Right cardiac atrium (tissue), 5 donors: ENCODE measurements around the gene COQ5. TPM values are rescaled to one million over a fixed set of nuclear protein-coding genes. Genes with fewer than 3 reads are reported as not detected.

Experiments used
- polyA plus RNA-seq: library from polyadenylated mRNA; stranded (reverse); fragments of 200-250 nt; gene quantifications from one replicate; pipeline ENCODE4 v1.2.3, GENCODE V29; 2013
- total RNA-seq, 4 donors: library from RNA; stranded (reverse); fragmentation: NEBNext Ultra II Directional; extraction: Animal tissue kit (Norgen Biotek cat#: 25700); gene quantifications; one replicate each; pipeline ENCODE4 v1.2.1, GENCODE V29; 2021
- donor health status: healthy with polysubstance abuse.
- donor health status: DM: no; HTN: yes; CAD: no.
- donor health status: DM: no; HTN: no; CAD: no.
- donor health status: DM: no; HTN: yes; CAD: no; lungs with severe emphysema.
- donor health status: DM: yes; HTN: yes; CAD: no.

COQ5 gene
- total and polyA plus RNA-seq, 5 donors, result 26.2 to 40.5 (median 28.1) TPM

Other genes starting within 250 kb of the COQ5 start
- over 10,000 TPM; 12,754 to 31,201 (median 26,788) TPM for gene RNU4-2, start 237.3 kb downstream of the COQ5 start, total RNA-seq
- gene RNU4-2, start 237.3 kb downstream of the COQ5 start, polyA plus RNA-seq, result not detected
- gene RNU4-1, start 235.9 kb downstream of the COQ5 start, total RNA-seq, result 1,000 to 10,000 TPM; 1,094 to 5,230 (median 2,674) TPM
- not detected for gene RNU4-1, start 235.9 kb downstream of the COQ5 start, polyA plus RNA-seq
- gene SIRT4, start 226.8 kb downstream of the COQ5 start, total RNA-seq, result 1 to 10 TPM; 3.0 to 6.9 (median 6.2) TPM
- gene SIRT4, start 226.8 kb downstream of the COQ5 start, polyA plus RNA-seq, result 6.0 TPM
- gene PLA2G1B, start 201.4 kb downstream of the COQ5 start, total RNA-seq, result not detected
- not detected for gene PLA2G1B, start 201.4 kb downstream of the COQ5 start, polyA plus RNA-seq
- gene MSI1, start 160.0 kb downstream of the COQ5 start, total RNA-seq, result 10 to 100 TPM in 1 of 4 donors, 1 to 10 TPM in 3; 3.0 to 10.7 (median 5.1) TPM
- gene MSI1, start 160.0 kb downstream of the COQ5 start, polyA plus RNA-seq, result 2.1 TPM
- 100 to 1,000 TPM; 132 to 197 (median 183) TPM for gene COX6A1, start 91.0 kb downstream of the COQ5 start, total RNA-seq
- 553 TPM for gene COX6A1, start 91.0 kb downstream of the COQ5 start, polyA plus RNA-seq
- 10 to 100 TPM; 11.5 to 16.2 (median 12.8) TPM for gene TRIAP1, start 82.8 kb downstream of the COQ5 start, total RNA-seq
- 16.8 TPM for gene TRIAP1, start 82.8 kb downstream of the COQ5 start, polyA plus RNA-seq
- gene GATC, start 82.7 kb downstream of the COQ5 start, total RNA-seq, result 10 to 100 TPM; 14.1 to 16.2 (median 15.5) TPM
- gene GATC, start 82.7 kb downstream of the COQ5 start, polyA plus RNA-seq, result 7.2 TPM
- gene SRSF9, start 59.4 kb downstream of the COQ5 start, total RNA-seq, result 10 to 100 TPM; 43.5 to 59.5 (median 47.9) TPM
- gene SRSF9, start 59.4 kb downstream of the COQ5 start, polyA plus RNA-seq, result 40.3 TPM
- gene DYNLL1, start 33.0 kb downstream of the COQ5 start, total RNA-seq, result 100 to 1,000 TPM; 164 to 299 (median 224) TPM
- gene DYNLL1, start 33.0 kb downstream of the COQ5 start, polyA plus RNA-seq, result 350 TPM
- 100 to 1,000 TPM; 235 to 259 (median 237) TPM for gene RNF10, start 5.2 kb upstream of the COQ5 start, total RNA-seq
- gene RNF10, start 5.2 kb upstream of the COQ5 start, polyA plus RNA-seq, result 281 TPM
- gene POP5, start 52.2 kb upstream of the COQ5 start, total RNA-seq, result 10 to 100 TPM; 31.4 to 48.4 (median 41.5) TPM
- gene POP5, start 52.2 kb upstream of the COQ5 start, polyA plus RNA-seq, result 54.1 TPM
- 1 to 10 TPM in 3 of 4 donors, under 1 TPM in 1; 0.89 to 4.0 (median 2.0) TPM for gene CABP1, start 111.5 kb upstream of the COQ5 start, total RNA-seq
- 3.0 TPM for gene CABP1, start 111.5 kb upstream of the COQ5 start, polyA plus RNA-seq
- gene MLEC, start 158.0 kb upstream of the COQ5 start, total RNA-seq, result 100 to 1,000 TPM; 157 to 257 (median 193) TPM
- gene MLEC, start 158.0 kb upstream of the COQ5 start, polyA plus RNA-seq, result 93.6 TPM
- gene UNC119B, start 181.3 kb upstream of the COQ5 start, total RNA-seq, result 10 to 100 TPM; 15.7 to 17.8 (median 16.7) TPM
- gene UNC119B, start 181.3 kb upstream of the COQ5 start, polyA plus RNA-seq, result 7.0 TPM
- 10 to 100 TPM; 34.2 to 51.3 (median 42.5) TPM for gene ACADS, start 196.7 kb upstream of the COQ5 start, total RNA-seq
- 68.0 TPM for gene ACADS, start 196.7 kb upstream of the COQ5 start, polyA plus RNA-seq